Epithelial cell of prostate (primary cell): Measurements from ENCODE around the gene CPED1.
"Not testable (repeated sequence)": the region's sequence is repeated elsewhere in the genome, so short reads cannot be mapped to it uniquely, and the experiment has no call there.

Experiments used
- DNase-seq: peaks from one replicate; pipeline ENCODE4 v3.0.0-alpha.2; 2011; ENCODE audit warnings: low read depth, low spot score
- H3K27ac ChIP-seq: fragments of 450-650 bp; 2 replicates; pipeline ENCODE4 v1.5.1; 2017; ENCODE audit warnings: mild to moderate bottlenecking

The CPED1 gene

GRCh38 chr7:121119047-121119446, 130.5 kb downstream of the CPED1 start:
- DNase-seq = no peak

DNA sequence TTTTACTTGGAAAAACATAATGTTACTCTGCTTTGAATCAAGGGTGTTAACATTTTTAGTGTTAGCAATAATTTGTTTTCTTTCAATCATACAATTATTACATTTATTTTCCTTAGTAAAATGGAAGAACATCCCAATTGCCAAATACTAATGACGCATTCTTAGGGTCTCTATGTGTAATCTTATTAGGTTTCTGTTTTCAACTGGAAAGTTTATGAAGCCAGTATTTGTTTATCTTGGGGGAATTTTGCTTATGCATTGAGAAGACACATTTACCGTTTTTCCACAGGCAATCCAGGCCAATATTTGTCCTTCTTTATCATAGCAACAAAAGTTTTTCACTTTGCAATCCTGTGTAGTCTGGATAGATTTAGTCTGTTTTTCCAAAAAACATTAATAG, 134.5 kb downstream of the CPED1 start:
- DNase-seq = no peak
- H3K27ac ChIP-seq = no peak overlapping the region

More at GRCh38 chr7:121119047-121119446, 130.5 kb downstream of the CPED1 start:
- H3K27ac ChIP-seq = no peak overlapping the region

GRCh38 chr7:121125454-121125853, 136.9 kb downstream of the CPED1 start:
- not testable (repeated sequence) for DNase-seq, H3K27ac ChIP-seq

- H3K27ac ChIP-seq = no peak overlapping the region
- no peak for DNase-seq
Measured at GRCh38 chr7:121126201-121126600, 137.7 kb downstream of the CPED1 start.

DNA sequence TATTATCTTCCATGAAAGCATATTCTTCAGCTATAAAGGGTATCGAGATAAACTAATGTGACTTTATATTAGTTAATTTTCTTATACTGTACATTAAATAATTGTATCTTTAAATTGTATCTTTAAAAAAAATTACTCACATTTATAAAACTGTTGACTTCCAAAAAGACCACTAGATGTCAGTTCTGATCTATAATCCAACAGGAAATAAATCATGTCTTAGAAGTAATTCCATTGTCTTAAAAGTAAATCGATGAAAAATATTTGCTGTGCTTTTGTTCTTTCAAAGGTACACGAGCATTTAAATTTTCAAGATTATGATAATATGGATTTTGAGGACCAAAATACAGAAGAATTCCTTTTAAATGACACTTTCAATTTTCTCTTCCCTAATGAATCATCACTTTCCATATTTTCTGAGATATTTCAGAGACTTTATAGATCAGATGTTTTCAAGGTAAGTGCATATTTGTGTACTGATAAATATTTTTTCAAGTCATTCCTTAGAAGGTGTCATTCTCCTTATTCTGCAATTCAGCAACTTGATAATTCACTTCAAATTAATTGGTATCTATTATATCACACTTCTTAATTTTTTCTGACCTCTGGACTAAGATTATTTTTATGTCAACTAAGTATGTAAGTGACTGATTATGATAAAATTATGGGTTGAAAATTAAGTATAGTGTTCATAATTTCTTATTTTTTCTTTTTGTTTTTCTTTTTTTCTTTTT, 138.5 kb downstream of the CPED1 start:
- no peak overlapping the region for H3K27ac ChIP-seq
- DNase-seq = no peak

GRCh38 chr7:121132940-121133339, 144.4 kb downstream of the CPED1 start:
- DNase-seq = no peak
- H3K27ac ChIP-seq = no peak overlapping the region

DNA sequence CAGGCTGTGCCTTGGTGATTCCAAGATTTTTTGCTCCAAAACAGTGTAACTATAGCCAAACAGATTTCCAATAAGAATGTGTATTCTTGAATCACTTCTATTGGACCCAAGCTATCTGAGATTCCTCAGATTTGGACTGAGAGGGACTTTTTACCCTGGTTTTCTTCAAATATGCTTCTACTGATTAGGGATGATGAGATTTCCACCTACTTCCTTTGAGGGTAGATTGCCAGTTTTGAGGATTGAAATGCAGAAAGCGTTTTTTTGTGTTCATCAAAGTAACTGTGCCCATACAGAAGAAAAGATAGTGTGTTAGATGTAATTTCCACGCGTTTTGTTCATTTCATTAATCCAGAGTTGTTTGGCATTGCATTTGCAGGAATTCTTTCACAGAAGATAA, 144.9 kb downstream of the CPED1 start:
- H3K27ac ChIP-seq = no peak overlapping the region
- no peak for DNase-seq

GRCh38 chr7:121137580-121137979, 149.1 kb downstream of the CPED1 start:
- peak overlapping the region; percentile 25 for H3K27ac ChIP-seq
- no peak for DNase-seq

- H3K27ac ChIP-seq = peak overlapping the region; percentile 25
- DNase-seq = peak; percentile 1
Measured at GRCh38 chr7:121138262-121138933, 149.9 kb downstream of the CPED1 start.

GRCh38 chr7:121139427-121139826, 150.9 kb downstream of the CPED1 start:
- no peak for DNase-seq
- H3K27ac ChIP-seq = no peak overlapping the region

GRCh38 chr7:121140790-121141189, 152.3 kb downstream of the CPED1 start:
- DNase-seq = no peak
- H3K27ac ChIP-seq = no peak overlapping the region

DNA sequence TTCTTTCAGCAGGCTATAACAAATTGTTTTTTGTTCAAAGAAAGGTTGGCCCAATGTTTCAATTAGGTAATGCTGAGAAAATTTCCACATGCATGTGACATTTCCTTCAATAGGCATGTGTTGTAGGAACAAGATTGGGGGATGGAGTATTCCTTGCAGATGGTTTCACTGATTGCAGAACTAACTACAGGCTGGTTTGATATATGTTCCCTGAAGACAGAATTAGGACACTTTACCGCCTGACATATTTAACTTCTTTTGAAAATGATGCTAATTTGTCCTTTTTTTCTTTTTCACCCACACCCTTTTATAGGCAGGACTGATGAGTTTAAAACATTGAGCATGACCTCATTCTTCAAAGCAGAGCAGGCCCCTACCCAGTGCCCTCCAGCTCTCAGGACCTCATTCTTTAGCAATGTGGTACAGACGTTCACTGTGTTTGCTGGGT, 163.3 kb downstream of the CPED1 start:
- H3K27ac ChIP-seq = no peak overlapping the region
- DNase-seq = no peak

- H3K27ac ChIP-seq = no peak overlapping the region
- DNase-seq = no peak
Measured at GRCh38 chr7:121153411-121153810, 164.9 kb downstream of the CPED1 start.

- H3K27ac ChIP-seq = no peak overlapping the region
- DNase-seq = no peak
Measured at GRCh38 chr7:121153995-121154394, 165.5 kb downstream of the CPED1 start.

DNA sequence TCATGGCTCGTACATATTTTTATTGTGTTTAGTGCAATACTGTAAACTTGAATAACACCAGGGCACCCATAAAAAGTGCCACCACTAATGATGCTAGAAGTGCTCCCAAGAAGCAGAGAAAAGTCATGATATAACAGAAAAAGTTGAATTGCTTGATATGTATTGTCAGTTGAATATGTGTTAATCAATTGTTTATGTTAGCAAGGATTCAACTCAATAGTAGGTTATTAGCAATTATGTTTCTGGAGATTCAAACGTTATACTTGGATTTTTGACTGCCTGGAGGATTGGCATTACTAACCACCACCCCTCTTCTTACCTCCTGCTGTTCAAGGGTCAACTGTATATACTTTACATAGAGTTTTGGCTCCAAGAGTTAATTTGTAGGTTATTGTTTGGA, 168.3 kb downstream of the CPED1 start:
- H3K27ac ChIP-seq = no peak overlapping the region

DNA sequence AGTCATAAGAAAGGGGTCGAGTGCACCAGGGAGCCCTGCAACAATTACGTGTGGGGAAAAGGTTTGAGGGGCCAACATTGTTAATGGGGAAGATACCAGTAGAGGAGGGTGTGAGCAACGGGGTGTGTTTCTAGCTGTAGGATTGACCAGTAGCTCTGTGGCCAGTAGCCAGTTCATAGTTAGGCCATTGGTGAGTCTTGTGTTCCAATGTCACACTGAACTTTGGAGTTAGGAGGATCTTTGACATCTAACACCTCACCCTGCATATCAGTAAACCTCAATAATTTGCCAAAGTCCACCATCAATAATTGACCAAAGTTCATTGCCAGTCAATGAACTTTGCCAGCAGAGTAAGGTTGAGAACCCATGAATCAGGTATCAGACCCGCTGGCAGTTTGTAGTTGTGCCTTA, 168.8 kb downstream of the CPED1 start:
- no peak for DNase-seq
- H3K27ac ChIP-seq = no peak overlapping the region

More for the DNA sequence above, 168.3 kb downstream of the CPED1 start:
- no peak for DNase-seq

DNA sequence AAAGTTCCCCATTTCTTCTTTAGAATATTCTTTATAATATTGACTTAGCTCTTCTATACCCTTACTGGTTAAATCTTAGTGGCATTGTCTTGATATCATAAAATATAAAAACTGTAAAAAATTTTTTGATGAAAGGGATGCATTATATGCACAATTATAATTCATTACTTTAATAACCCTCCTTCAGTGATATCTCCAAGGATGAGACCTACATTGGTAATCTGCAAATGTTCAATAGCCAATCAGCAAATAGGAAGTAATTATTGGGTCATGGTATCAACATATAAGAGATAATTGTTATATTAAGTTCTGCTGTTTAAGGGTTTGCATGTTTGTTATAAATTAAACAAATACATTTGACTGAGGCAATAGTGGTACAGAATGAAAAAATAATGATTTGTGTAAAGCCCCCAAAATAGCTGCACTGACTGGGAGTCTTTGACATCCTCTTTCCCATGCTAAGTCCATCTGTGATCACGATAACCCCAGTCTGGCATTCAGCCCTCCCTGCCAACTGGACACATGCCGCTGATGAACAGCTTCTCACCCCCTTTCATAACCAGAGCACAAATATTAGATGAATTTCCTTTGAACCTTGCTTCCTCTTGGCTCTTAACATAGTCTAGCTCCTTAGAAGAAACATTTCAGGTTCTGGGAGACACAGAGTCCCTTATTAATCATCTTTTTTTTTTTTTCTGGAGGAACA, 169.5 kb downstream of the CPED1 start:
- H3K27ac ChIP-seq = no peak overlapping the region
- no peak for DNase-seq

DNA sequence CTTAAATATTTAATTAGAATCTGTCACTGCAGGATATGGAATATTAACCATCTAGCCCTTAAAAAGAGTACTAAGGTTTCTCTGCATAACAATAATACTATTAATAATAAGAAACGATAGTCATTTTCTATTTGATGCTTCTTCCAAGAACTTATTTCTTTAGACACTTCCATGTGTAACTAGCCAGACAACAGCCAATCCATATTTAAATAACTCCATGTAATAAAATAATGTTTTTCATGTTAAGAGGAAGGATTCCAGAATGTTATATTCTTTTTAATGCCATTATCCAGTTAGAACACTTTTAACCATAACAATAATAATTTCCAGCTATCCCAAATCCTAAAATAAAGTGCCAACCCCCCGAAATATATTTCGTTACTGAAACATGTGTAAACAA, 170.2 kb downstream of the CPED1 start:
- DNase-seq = no peak
- no peak overlapping the region for H3K27ac ChIP-seq

DNA sequence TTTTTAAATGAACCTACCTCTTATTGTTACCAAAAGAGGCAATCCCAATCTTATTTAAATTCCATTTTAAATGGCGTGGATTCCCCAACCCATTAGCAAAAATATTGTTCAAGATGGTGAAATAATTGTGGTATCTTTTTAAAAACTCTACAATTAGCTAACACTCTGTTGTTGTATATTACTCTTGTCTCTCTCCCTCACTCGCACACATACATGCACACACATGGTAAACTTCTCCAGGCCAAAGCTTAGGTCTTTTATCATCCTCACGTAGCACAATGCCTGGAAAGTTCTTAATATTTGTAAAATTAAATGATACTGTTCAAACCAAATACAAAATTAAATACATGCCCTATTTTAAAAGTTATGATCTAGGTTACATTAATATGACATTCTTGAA, 171.0 kb downstream of the CPED1 start:
- no peak overlapping the region for H3K27ac ChIP-seq
- no peak for DNase-seq

DNA sequence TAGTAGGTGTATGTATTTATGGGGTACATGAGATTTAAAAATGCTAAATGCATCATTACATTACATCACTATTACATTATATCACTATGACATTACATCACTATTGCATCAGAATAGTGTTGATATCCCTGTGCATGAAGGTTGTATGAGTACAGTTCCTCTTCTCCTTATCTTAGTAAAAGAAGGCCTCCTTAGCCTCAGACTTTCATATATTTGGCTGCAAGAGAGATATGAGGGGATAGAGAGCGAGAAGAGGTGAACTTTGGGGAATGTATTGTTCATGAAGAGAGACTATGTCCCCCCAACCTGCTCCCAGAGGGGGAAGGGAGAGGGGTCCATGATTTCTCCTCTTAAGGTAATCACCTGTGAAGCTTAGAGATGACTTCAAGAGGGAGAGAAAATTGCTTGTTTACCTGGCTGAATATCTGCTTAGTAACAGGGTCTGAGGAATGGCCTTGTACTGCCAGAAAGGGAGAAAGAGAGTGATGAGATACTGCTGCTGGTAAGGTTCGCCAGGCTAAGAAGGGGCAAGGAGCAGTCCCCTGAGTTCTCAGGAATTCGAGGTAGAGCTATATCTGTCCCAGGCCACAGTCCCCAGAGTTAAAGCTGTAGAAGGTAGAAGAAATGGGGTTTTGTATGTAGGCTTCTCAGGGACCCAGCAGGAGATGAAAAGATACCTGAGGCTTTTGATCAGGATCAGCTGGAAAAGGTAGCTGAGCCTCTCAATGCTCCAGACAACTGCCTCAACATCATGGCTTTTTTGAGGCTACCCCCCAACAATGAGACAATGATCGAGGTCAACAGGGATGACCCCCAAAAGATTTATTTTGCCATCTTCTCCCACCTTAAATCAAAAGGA, 171.9 kb downstream of the CPED1 start:
- H3K27ac ChIP-seq = no peak overlapping the region
- DNase-seq = no peak
